Neuronal stem cell (in vitro differentiated cells): ENCODE measurements around the gene IFNL4.
"Not testable (repeated sequence)": the region's sequence is repeated elsewhere in the genome, so short reads cannot be mapped to it uniquely, and the experiment has no call there.

ENCODE experiments used
- DNase-seq: peaks from one replicate; pipeline ENCODE4 v3.0.0-alpha.2; 2013; ENCODE audit warnings: low spot score
- H2AFZ ChIP-seq: one replicate; pipeline ENCODE4 v1.6.1; 2013; ENCODE audit warnings: mild to moderate bottlenecking, low read length, inconsistent platforms
- H2AK5ac ChIP-seq: 2 replicates; pipeline ENCODE4 v1.6.1; 2013; ENCODE audit warnings: low read depth, mild to moderate bottlenecking, inconsistent platforms, low read length, moderate library complexity, mixed read lengths
- H2BK120ac ChIP-seq: 2 replicates; pipeline ENCODE4 v1.6.1; 2013; ENCODE audit warnings: low read depth, mild to moderate bottlenecking, inconsistent platforms, low read length, moderate library complexity, mixed read lengths
- H2BK12ac ChIP-seq: one replicate; pipeline ENCODE4 v1.6.1; 2013; ENCODE audit warnings: low read length, inconsistent platforms
- H2BK15ac ChIP-seq: 2 replicates; pipeline ENCODE4 v1.6.1; 2013; ENCODE audit warnings: mild to moderate bottlenecking, low read length, inconsistent platforms, mixed read lengths
- H2BK5ac ChIP-seq: one replicate; pipeline ENCODE4 v1.6.1; 2013; ENCODE audit warnings: inconsistent platforms, mild to moderate bottlenecking, low read length, moderate library complexity
- H3K14ac ChIP-seq: one replicate; pipeline ENCODE4 v1.6.1; 2013; ENCODE audit warnings: low read length, inconsistent platforms
- H3K18ac ChIP-seq: 2 replicates; pipeline ENCODE4 v1.6.1; 2013; ENCODE audit warnings: low read length, inconsistent platforms
- H3K23ac ChIP-seq: 2 replicates; pipeline ENCODE4 v1.6.1; 2013; ENCODE audit warnings: low read depth, mild to moderate bottlenecking, mixed read lengths, low read length, inconsistent platforms; ENCODE audit not compliant: poor library complexity
- H3K27ac ChIP-seq: replicated peaks from 3 replicates; pipeline ENCODE4 v1.5.1; 2013; ENCODE audit warnings: low read length, inconsistent platforms
- H3K27me3 ChIP-seq, 3 experiments: 2 replicates each; pipeline ENCODE4 v1.6.1; 2013; ENCODE audit warnings: low read length in 3 of 3, mild to moderate bottlenecking in 2 of 3, inconsistent platforms in 1 of 3, low read depth in 1 of 3, mixed read lengths in 1 of 3, moderate library complexity in 1 of 3; ENCODE audit not compliant: control insufficient read depth in 3 of 3, insufficient read depth in 3 of 3
- H3K36me3 ChIP-seq, 2 donors: replicated peaks in 1 of 2; 2 replicates each; pipeline ENCODE4 v1.6.1; 2013; ENCODE audit warnings: low read length in 2 of 2; ENCODE audit not compliant: control insufficient read depth in 2 of 2, insufficient read depth in 2 of 2
- H3K4ac ChIP-seq: 2 replicates; pipeline ENCODE4 v1.6.1; 2013; ENCODE audit warnings: inconsistent platforms, mild to moderate bottlenecking, low read length, moderate library complexity
- H3K4me1 ChIP-seq, 2 donors: 1 replicate in 1 of 2; 2 replicates in 1 of 2; pipeline ENCODE4 v1.6.1; 2013; ENCODE audit warnings: low read length in 2 of 2, low read depth in 1 of 2; ENCODE audit not compliant: control insufficient read depth in 2 of 2, insufficient read depth in 1 of 2
- H3K4me2 ChIP-seq: one replicate; pipeline ENCODE4 v1.6.1; 2013; ENCODE audit warnings: mild to moderate bottlenecking, low read length, inconsistent platforms; ENCODE audit not compliant: insufficient read depth, poor library complexity, severe bottlenecking
- H3K4me3 ChIP-seq, 2 donors: 2 replicates each; pipeline ENCODE4 v1.5.1; 2013; ENCODE audit warnings: low read length in 2 of 2, mild to moderate bottlenecking in 2 of 2, inconsistent platforms in 1 of 2, moderate library complexity in 1 of 2
- H3K79me1 ChIP-seq: one replicate; pipeline ENCODE4 v1.6.1; 2013; ENCODE audit warnings: low read depth, mild to moderate bottlenecking, inconsistent platforms, low read length, moderate library complexity
- H3K9ac ChIP-seq: one replicate; pipeline ENCODE4 v1.6.1; 2013; ENCODE audit warnings: mild to moderate bottlenecking, low read depth, low read length, inconsistent platforms; ENCODE audit not compliant: poor library complexity
- H3K9me3 ChIP-seq, 2 donors: replicated peaks in 1 of 2; 2 replicates each; pipeline versions ENCODE3 to v1.6.1; 2013; ENCODE audit warnings: low read length in 2 of 2, mild to moderate bottlenecking in 2 of 2, inconsistent platforms in 1 of 2, low read depth in 1 of 2, mixed read lengths in 1 of 2, moderate library complexity in 1 of 2; ENCODE audit not compliant: control insufficient read depth in 2 of 2, insufficient read depth in 1 of 2
- H4K8ac ChIP-seq: one replicate; pipeline ENCODE4 v1.6.1; 2013; ENCODE audit warnings: low read depth, mild to moderate bottlenecking, inconsistent platforms, low read length, moderate library complexity
- H4K91ac ChIP-seq: one replicate; pipeline ENCODE4 v1.6.1; 2013; ENCODE audit warnings: low read length, low read depth, mild to moderate bottlenecking, inconsistent platforms; ENCODE audit not compliant: poor library complexity
- WGBS, 2 donors: extraction: QIAGEN DNeasy Blood & Tissue Kit; methylation state at CpG; one replicate each; pipeline ENCODE4 v1.1.7; 2013; ENCODE audit warnings: missing lambda C conversion rate in 2 of 2, mixed read lengths in 1 of 2; ENCODE audit not compliant: insufficient read length in 2 of 2, insufficient replicate concordance in 1 of 2; ENCODE audit errors: extremely low coverage in 2 of 2; 5-methylcytosine and 5-hydroxymethylcytosine counted together

IFNL4 gene

DNA sequence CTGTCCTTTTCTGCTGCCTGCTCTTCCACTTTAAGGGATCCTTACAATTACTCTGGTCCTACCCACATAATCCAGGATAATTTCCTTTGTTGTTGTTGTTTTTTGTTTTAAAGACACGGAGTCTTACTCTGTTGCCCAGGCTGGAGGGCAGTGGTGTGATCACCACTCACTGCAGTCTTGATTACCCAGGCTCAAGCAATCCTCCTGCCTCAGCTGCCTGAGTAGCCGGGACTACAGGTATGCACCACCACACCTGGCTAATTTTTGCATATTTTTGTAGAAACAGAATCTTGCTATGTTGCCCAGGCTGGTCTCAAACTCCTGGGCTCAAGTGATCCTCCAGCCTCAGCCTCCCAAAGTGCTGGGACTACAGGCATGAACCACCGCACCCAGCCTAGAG lies 33.3 kb downstream of the IFNL4 start:
- not testable (repeated sequence) for H2BK15ac ChIP-seq, H3K9ac ChIP-seq, H3K36me3 ChIP-seq, H3K79me1 ChIP-seq, H3K18ac ChIP-seq, H4K91ac ChIP-seq, H3K4me1 ChIP-seq, H2AK5ac ChIP-seq, H2BK12ac ChIP-seq, H3K4ac ChIP-seq, H3K27me3 ChIP-seq, H3K9me3 ChIP-seq, H4K8ac ChIP-seq, H2BK5ac ChIP-seq, H3K4me3 ChIP-seq, H3K4me2 ChIP-seq, H2BK120ac ChIP-seq, H3K14ac ChIP-seq, H3K27ac ChIP-seq, H2AFZ ChIP-seq, H3K23ac ChIP-seq, DNase-seq
- no CpG with 5 or more reads among the region's 3 CpGs for WGBS, 2 donors

- Histone ChIP-seq H2BK120ac (no peak overlapping the region), H3K9ac (no peak overlapping the region), H3K18ac (no peak overlapping the region), H3K4ac (no peak overlapping the region), H2BK15ac (no peak overlapping the region), H2BK5ac (no peak overlapping the region), H3K36me3 (no peaks in the 10 kb centered on the region), H3K14ac (no peak overlapping the region), H3K27me3 (no peaks in the 10 kb centered on the region), H3K27ac (no peak overlapping the region), H4K8ac (no peak overlapping the region), H3K4me2 (no peak overlapping the region), H3K23ac (no peak overlapping the region), H3K4me3 (no peak overlapping the region), H3K79me1 (peaks cover 2% of the 10 kb centered on the region), H3K9me3 (peaks cover 2 to 4% of the 10 kb centered on the region in 2 donors), H2AK5ac (no peak overlapping the region), H3K4me1 (no peaks in the 10 kb centered on the region), H2AFZ (no peak overlapping the region), H2BK12ac (no peak overlapping the region), H4K91ac (no peak overlapping the region)
- WGBS, 2 donors, result no CpG with 5 or more reads among the region's 8 CpGs
- no peak for DNase-seq
Measured at GRCh38 chr19:39212375-39212742, 36.3 kb downstream of the IFNL4 start.

DNA sequence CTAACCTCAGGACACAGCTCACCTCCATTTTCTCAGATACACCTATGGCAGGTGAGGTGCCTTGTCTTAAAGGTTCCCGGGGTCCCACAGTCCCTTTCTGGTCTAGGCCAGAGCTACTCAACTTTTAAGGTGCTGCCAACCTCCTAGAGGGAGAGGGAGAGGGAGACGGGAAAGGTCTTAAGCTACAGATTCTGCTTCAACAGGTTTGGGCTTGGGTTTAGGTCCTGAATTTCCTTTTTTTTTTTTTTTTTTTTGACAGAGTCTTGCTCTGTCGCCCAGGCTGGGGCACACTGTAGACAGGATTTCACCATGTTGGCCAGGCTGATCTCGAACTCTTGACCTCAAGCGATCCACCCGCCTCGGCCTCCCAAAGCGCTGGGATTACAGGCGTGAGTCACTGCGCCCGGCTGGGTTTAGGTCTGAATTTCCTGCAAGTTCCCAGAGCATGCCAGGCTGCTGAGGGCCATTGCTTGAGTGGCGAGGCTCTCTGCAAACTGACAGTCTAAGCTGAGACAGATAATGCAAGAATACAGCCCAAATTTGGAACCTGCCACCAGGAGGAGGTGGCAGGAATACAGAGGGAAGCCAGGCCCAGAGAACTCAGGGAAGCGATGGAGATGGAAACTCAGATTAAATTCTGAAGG lies 36.8 kb downstream of the IFNL4 start:
- no peaks in the 10 kb centered on the region for H3K4me1 ChIP-seq
- no peak overlapping the region for H3K4me3 ChIP-seq
- H3K79me1 ChIP-seq, result peaks cover 2% of the 10 kb centered on the region
- WGBS, 2 donors, result no CpG with 5 or more reads among the region's 13 CpGs
- H2BK12ac ChIP-seq, result no peak overlapping the region
- H3K4me2 ChIP-seq, result no peak overlapping the region
- H3K4ac ChIP-seq, result no peak overlapping the region
- no peak overlapping the region for H3K9ac ChIP-seq
- H4K91ac ChIP-seq, result no peak overlapping the region
- no peak overlapping the region for H2BK120ac ChIP-seq
- no peak overlapping the region for H2AK5ac ChIP-seq
- DNase-seq, result no peak
- H3K14ac ChIP-seq, result no peak overlapping the region
- H2AFZ ChIP-seq, result no peak overlapping the region
- H3K27ac ChIP-seq, result no peak overlapping the region
- no peak overlapping the region for H2BK5ac ChIP-seq
- H2BK15ac ChIP-seq, result no peak overlapping the region
- no peak overlapping the region for H3K18ac ChIP-seq
- H3K23ac ChIP-seq, result no peak overlapping the region
- H3K9me3 ChIP-seq, result peaks cover 0 to 4% of the 10 kb centered on the region in 2 donors
- H3K36me3 ChIP-seq, result no peaks in the 10 kb centered on the region
- H3K27me3 ChIP-seq, result no peaks in the 10 kb centered on the region
- H4K8ac ChIP-seq, result no peak overlapping the region

DNA sequence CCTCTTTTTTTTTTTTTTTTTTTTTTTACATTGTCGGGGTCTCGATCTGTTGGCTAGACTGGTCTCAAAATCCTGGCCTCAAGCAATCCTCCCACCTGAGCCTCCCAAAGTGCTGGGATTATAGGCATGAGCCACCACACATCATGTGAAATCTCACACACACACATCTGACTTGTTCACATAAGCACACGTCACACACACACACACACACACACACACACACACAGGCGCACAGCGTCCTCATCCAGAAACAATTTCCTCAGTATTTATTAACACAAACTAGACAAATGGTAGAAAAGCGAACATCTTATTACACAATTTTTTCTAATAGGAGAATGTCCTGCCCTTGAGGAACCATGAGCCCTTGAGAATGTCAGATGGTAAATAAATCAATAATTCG lies 39.5 kb downstream of the IFNL4 start:
- Histone ChIP-seq H3K18ac (no peak overlapping the region), H2BK12ac (no peak overlapping the region), H3K4me2 (no peak overlapping the region), H3K4ac (no peak overlapping the region), H4K91ac (no peak overlapping the region), H3K14ac (no peak overlapping the region), H2AK5ac (no peak overlapping the region), H3K27me3 (peaks cover 0 to under 1% (median 0%) of the 10 kb centered on the region in 3 experiments), H2BK5ac (no peak overlapping the region), H3K9ac (no peak overlapping the region), H3K79me1 (peaks cover 2% of the 10 kb centered on the region), H2BK15ac (no peak overlapping the region), H3K27ac (no peak overlapping the region), H2BK120ac (no peak overlapping the region), H3K4me3 (no peak overlapping the region), H3K4me1 (no peaks in the 10 kb centered on the region), H3K36me3 (no peaks in the 10 kb centered on the region), H3K23ac (no peak overlapping the region), H3K9me3 (no peaks in the 10 kb centered on the region), H2AFZ (no peak overlapping the region), H4K8ac (no peak overlapping the region)
- DNase-seq, result no peak
- WGBS, 2 donors, result no CpG with 5 or more reads among the region's 7 CpGs
